OCI-LY7 (cell line): Measurements from ENCODE around the gene MED20. TPM values are rescaled to one million over a fixed set of nuclear protein-coding genes. Genes with fewer than 3 reads are reported as not detected.
"Not testable (repeated sequence)": the region's sequence is repeated elsewhere in the genome, so short reads cannot be mapped to it uniquely, and the experiment has no call there.

Experiments
- BruUV-seq: library from RNA; stranded (reverse); fragments of 400-500 nt; replicated peaks from 2 replicates; lab custom pipeline; 2021; lab: Mats Ljungman, UMichigan
- CTCF ChIA-PET: fragments of 300-600 bp; sonication (Branson Sonifier 250); formaldehyde crosslinking; loops from one replicate; lab custom pipeline; 2022; ENCODE audit warnings: antibody characterized with exemption; ENCODE audit not compliant: unreplicated experiment; lab: Charles Lee
- POLR2A ChIA-PET: fragments of 300-600 bp; sonication (Branson Sonifier 250); formaldehyde crosslinking; loops from one replicate; lab custom pipeline; 2022; ENCODE audit warnings: antibody characterized with exemption; lab: Charles Lee
- DNase-seq: peaks from one replicate; pipeline ENCODE4 v3.0.0-alpha.2; 2015; ENCODE audit warnings: low spot score
- H2AFZ ChIP-seq: fragments of 200-600 bp; sonication (generic), shearing (Covaris generic); 2 replicates; pipeline ENCODE4 v1.6.1; 2014; ENCODE audit warnings: mild to moderate bottlenecking, antibody characterized with exemption, low read length, moderate library complexity
- H3K27ac ChIP-seq: fragments of 200-600 bp; sonication (generic); 2 replicates; pipeline ENCODE4 v1.5.1; 2014; ENCODE audit warnings: mixed run types, low read depth, mild to moderate bottlenecking, moderate library complexity, low read length, inconsistent platforms; ENCODE audit not compliant: poor library complexity, severe bottlenecking
- H3K36me3 ChIP-seq: fragments of 200-600 bp; sonication (generic); 2 replicates; pipeline ENCODE4 v1.6.1; 2014; ENCODE audit warnings: mild to moderate bottlenecking, antibody characterized with exemption, low read length, moderate library complexity, mixed read lengths; ENCODE audit not compliant: insufficient read depth
- H3K4me1 ChIP-seq: fragments of 200-600 bp; sonication (generic); 2 replicates; pipeline ENCODE4 v1.5.1; 2014; ENCODE audit warnings: mild to moderate bottlenecking, low read length; ENCODE audit not compliant: insufficient read depth, poor library complexity, severe bottlenecking
- H3K4me2 ChIP-seq: fragments of 200-600 bp; sonication (generic); 2 replicates; pipeline ENCODE4 v1.6.1; 2014; ENCODE audit warnings: mild to moderate bottlenecking, low read length
- H3K4me3 ChIP-seq: fragments of 200-600 bp; sonication (generic); 2 replicates; pipeline ENCODE4 v1.5.1; 2014; ENCODE audit warnings: mild to moderate bottlenecking, low read depth, low read length; ENCODE audit not compliant: poor library complexity, severe bottlenecking
- H3K79me2 ChIP-seq: fragments of 200-600 bp; sonication (generic); 2 replicates; pipeline ENCODE4 v1.6.1; 2016; ENCODE audit warnings: low read depth, mild to moderate bottlenecking, low read length, moderate library complexity, mixed read lengths; ENCODE audit not compliant: insufficient read depth
- H3K9me2 ChIP-seq: fragments of 200-600 bp; sonication (generic); 2 replicates; pipeline ENCODE4 v1.6.1; 2016; ENCODE audit warnings: mild to moderate bottlenecking, low read length, mixed read lengths; ENCODE audit not compliant: insufficient read depth
- H3K9me3 ChIP-seq: fragments of 200-600 bp; sonication (generic); 2 replicates; pipeline ENCODE4 v1.6.1; 2014; ENCODE audit warnings: mild to moderate bottlenecking, mixed run types, low read length, mixed read lengths
- H4K20me1 ChIP-seq: fragments of 200-600 bp; sonication (generic); 2 replicates; pipeline ENCODE4 v1.6.1; 2014; ENCODE audit warnings: mild to moderate bottlenecking, antibody characterized with exemption, low read length, moderate library complexity, mixed read lengths; ENCODE audit not compliant: insufficient read depth
- EZH2phosphoT487 ChIP-seq: fragments of 200-600 bp; sonication (generic); IDR thresholded peaks from 2 replicates; pipeline ENCODE4 v1.6.1; 2018; ENCODE audit warnings: low read depth, borderline replicate concordance, mild to moderate bottlenecking, mixed run types, antibody characterized with exemption, low read length, moderate library complexity, mixed read lengths
- intact Hi-C: fragments of 100-400 bp; cut with micrococcal nuclease; formaldehyde crosslinking; loops from one replicate; pipeline ENCODE4 v1.10.0; 2022; ENCODE audit not compliant: unreplicated experiment
- total RNA-seq, 2 experiments: library from RNA; depleted of rRNA in 1 of 2; stranded (reverse); fragments of >200 nt in 1 of 2; shearing (Covaris generic) in 1 of 2; gene quantifications; 2 replicates each; pipeline ENCODE4 v1.2.3, GENCODE V29; 2014 to 2022
- TF ChIP-seq, protein P1 (sequence below): fragments of 200-600 bp; sonication (generic); conservative IDR thresholded peaks from 2 replicates; pipeline ENCODE4 v1.5.1; 2014; ENCODE audit warnings: mild to moderate bottlenecking, antibody characterized with exemption, low read length, moderate library complexity, mixed read lengths

MED20 gene
- total RNA-seq, 2 experiments from 2014 or later: 30.7 to 35.2 TPM

- TF ChIP-seq, protein P1, sequence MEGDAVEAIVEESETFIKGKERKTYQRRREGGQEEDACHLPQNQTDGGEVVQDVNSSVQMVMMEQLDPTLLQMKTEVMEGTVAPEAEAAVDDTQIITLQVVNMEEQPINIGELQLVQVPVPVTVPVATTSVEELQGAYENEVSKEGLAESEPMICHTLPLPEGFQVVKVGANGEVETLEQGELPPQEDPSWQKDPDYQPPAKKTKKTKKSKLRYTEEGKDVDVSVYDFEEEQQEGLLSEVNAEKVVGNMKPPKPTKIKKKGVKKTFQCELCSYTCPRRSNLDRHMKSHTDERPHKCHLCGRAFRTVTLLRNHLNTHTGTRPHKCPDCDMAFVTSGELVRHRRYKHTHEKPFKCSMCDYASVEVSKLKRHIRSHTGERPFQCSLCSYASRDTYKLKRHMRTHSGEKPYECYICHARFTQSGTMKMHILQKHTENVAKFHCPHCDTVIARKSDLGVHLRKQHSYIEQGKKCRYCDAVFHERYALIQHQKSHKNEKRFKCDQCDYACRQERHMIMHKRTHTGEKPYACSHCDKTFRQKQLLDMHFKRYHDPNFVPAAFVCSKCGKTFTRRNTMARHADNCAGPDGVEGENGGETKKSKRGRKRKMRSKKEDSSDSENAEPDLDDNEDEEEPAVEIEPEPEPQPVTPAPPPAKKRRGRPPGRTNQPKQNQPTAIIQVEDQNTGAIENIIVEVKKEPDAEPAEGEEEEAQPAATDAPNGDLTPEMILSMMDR: no peak
- no peak for TF ChIP-seq EZH2phosphoT487
- POLR2A ChIA-PET: interaction anchor here (0.6 to 1.7 kb wide), 3 partner anchors 9 to 39 kb away, joined by 3 to 7 read pairs (median 6); no protein-coding TSS in a partner anchor
- intact Hi-C loops: no loop called here
Observed at GRCh38 chr6:41954668-41955067, 33.7 kb upstream of the MED20 start.

GRCh38 chr6:41947581-41948220 lies 26.8 kb upstream of the MED20 start:
- peaks cover 26% of the 10 kb centered on the region for H3K4me1 ChIP-seq
- H4K20me1 ChIP-seq: no peaks in the 10 kb centered on the region
- H3K9me3 ChIP-seq: no peaks in the 10 kb centered on the region
- H3K79me2 ChIP-seq: peaks cover 6% of the 10 kb centered on the region; the same call in 1 of the 2 replicates
- no TSS peak for BruUV-seq
- no peak overlapping the region for H2AFZ ChIP-seq
- POLR2A ChIA-PET: no interaction called here
- H3K4me3 ChIP-seq: no peak overlapping the region
- H3K27ac ChIP-seq: no peak overlapping the region
- CTCF ChIA-PET: no interaction called here
- TF ChIP-seq, protein P1: no peak
- no peak for TF ChIP-seq EZH2phosphoT487
- intact Hi-C loops: no loop called here
- no peaks in the 10 kb centered on the region for H3K36me3 ChIP-seq
- H3K9me2 ChIP-seq: no peaks in the 10 kb centered on the region
- H3K4me2 ChIP-seq: no peak overlapping the region
- no peak for DNase-seq

More at GRCh38 chr6:41954668-41955067, 33.7 kb upstream of the MED20 start:
- Histone ChIP-seq H3K4me2 (no peak overlapping the region), H3K36me3 (no peaks in the 10 kb centered on the region), H4K20me1 (no peaks in the 10 kb centered on the region), H2AFZ (no peak overlapping the region), H3K9me3 (0 out of 2 replicates have a peak, but pooled peaks cover 5% of the 10 kb centered on the region), H3K27ac (no peak overlapping the region), H3K79me2 (no peaks in the 10 kb centered on the region), H3K4me3 (no peak overlapping the region), H3K4me1 (no peaks in the 10 kb centered on the region), H3K9me2 (no peaks in the 10 kb centered on the region)
- CTCF ChIA-PET: no interaction called here
- BruUV-seq: no TSS peak
- no peak for DNase-seq

DNA sequence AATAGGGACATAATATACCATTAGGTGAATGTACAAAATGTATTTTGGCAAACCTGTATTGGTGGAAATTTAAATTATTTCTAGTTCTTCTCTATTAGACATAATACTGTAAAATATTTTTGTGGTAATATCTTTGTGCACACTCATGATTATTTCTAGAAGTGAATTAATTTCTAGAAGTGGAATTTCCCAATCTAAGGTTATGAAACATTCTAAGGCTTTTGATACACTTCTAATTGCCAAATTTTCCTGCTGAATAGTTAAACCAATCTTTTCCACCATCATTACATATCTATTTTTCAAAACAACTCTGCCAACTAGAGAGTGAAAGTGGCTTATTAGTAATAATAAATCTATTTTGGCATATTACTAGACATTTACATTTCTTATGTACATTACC lies 22.5 kb upstream of the MED20 start:
- peaks cover 14% of the 10 kb centered on the region for H4K20me1 ChIP-seq
- H3K4me2 ChIP-seq: no peak overlapping the region
- POLR2A ChIA-PET: interaction anchor here (1.0 to 2.2 kb wide), 4 partner anchors 12 to 64 kb away, joined by 3 to 7 read pairs (median 6); no protein-coding TSS in a partner anchor
- no peaks in the 10 kb centered on the region for H3K9me3 ChIP-seq
- no peaks in the 10 kb centered on the region for H3K9me2 ChIP-seq
- H3K79me2 ChIP-seq: peaks cover 45% of the 10 kb centered on the region
- DNase-seq: no peak
- CTCF ChIA-PET: no interaction called here
- TF ChIP-seq, protein P1: no peak
- TF ChIP-seq EZH2phosphoT487: no peak
- intact Hi-C loops: loop anchor here (5.0 kb wide), 1 partner anchor 34 kb away; no protein-coding TSS in a partner anchor
- H3K4me3 ChIP-seq: no peak overlapping the region
- H3K27ac ChIP-seq: no peak overlapping the region
- H3K36me3 ChIP-seq: peaks cover 30% of the 10 kb centered on the region
- no TSS peak for BruUV-seq
- H3K4me1 ChIP-seq: peaks cover 49% of the 10 kb centered on the region
- no peak overlapping the region for H2AFZ ChIP-seq

DNA sequence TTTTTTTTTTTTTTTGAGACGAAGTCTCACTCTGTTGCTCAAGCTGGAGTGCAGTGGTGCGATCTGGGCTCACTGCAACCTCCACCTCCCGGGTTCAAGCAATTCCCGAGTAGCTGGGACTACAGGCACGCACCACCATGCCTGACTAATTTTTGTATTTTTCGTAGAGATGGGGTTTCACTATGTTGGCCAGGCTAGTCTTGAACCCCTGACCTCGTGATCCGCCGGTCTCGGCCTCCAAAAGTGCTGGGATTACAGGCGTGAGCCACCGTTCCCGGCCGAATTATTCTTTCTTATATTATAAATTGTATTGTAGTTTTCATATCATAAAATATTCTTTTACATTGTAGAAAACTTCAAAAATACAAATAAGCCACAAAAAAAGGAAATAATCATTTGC lies 21.9 kb upstream of the MED20 start:
- H3K9me2 ChIP-seq, CTCF ChIA-PET, BruUV-seq, H3K9me3 ChIP-seq, H2AFZ ChIP-seq, DNase-seq: not testable (repeated sequence)
- peaks cover 51% of the 10 kb centered on the region for H3K79me2 ChIP-seq
- H3K4me2 ChIP-seq: peak overlapping the region; percentile 93
- POLR2A ChIA-PET: interaction anchor here (0.6 to 2.2 kb wide), 16 partner anchors 12 to 151 kb away, joined by 3 to 7 read pairs (median 4); no protein-coding TSS in a partner anchor
- intact Hi-C loops: loop anchor here (5.0 kb wide), 1 partner anchor 34 kb away; no protein-coding TSS in a partner anchor
- H4K20me1 ChIP-seq: peaks cover 20% of the 10 kb centered on the region
- H3K4me3 ChIP-seq: peak overlapping the region; percentile 93
- peaks cover 36% of the 10 kb centered on the region for H3K36me3 ChIP-seq
- peaks cover 55% of the 10 kb centered on the region for H3K4me1 ChIP-seq
- peak overlapping the region; percentile 81 for H3K27ac ChIP-seq
